ENCODE results near the gene ACOT7. TPM values are rescaled to one million over a fixed set of nuclear protein-coding genes. Genes with fewer than 3 reads are reported as not detected.

The ACOT7 gene
- total RNA-seq, 5 donors from 2014 or later (not counting 1 experiment from before 2014, with no cell fraction given): 6.1 to 9.3 (median 7.4) TPM

- Mint-ChIP-seq H3K4me1 (no peaks in the 10 kb centered on the region), H3K9me3 (no peaks in the 10 kb centered on the region), H3K4me3 (no peak overlapping the region), H3K27ac (no peak overlapping the region), H3K27me3 (no peaks in the 10 kb centered on the region), H3K36me3 (peaks cover 13% of the 10 kb centered on the region)
- H3K4me3 ChIP-seq (ENCODE audit: control insufficient read depth in 1 of 2, extremely low read depth in 1 of 2, low read length in 1 of 2): no peak overlapping the region
- H3K36me3 ChIP-seq (ENCODE audit: control insufficient read depth in 2 of 2, extremely low read depth in 1 of 2, insufficient read depth in 1 of 2, low read length in 1 of 2): no peaks in the 10 kb centered on the region
- ChIA-PET POLR2A (no interaction called here), CTCF (interaction anchor here in 1 of 2 donors (0.6 kb wide), 1 partner anchor 9 kb away, joined by 3 read pairs; no protein-coding TSS in a partner anchor)
- DNase-seq: no peak
- no peaks in the 10 kb centered on the region for H3K4me1 ChIP-seq (ENCODE audit: control insufficient read depth in 1 of 2, extremely low read depth in 1 of 2, insufficient read depth in 2 of 2, low read length in 2 of 2)
- 97% methylated on average over 8 of the region's 14 CpGs for WGBS (ENCODE audit: insufficient coverage)
- H3K27me3 ChIP-seq (replicated peaks in 1 of 2; ENCODE audit: control insufficient read depth in 2 of 2, extremely low read depth in 1 of 2, insufficient read depth in 2 of 2, low read length in 1 of 2): no peaks in the 10 kb centered on the region
- no peaks in the 10 kb centered on the region for H3K9me3 ChIP-seq
- ATAC-seq (replicated peaks in 1 of 4): no peak
- no peak overlapping the region for H3K27ac ChIP-seq (ENCODE audit: low read length)
Measured at GRCh38 chr1:6316240-6317097, 77.1 kb downstream of the ACOT7 start.

- 92% methylated on average over 9 of the region's 12 CpGs for WGBS (ENCODE audit: insufficient coverage)
- H3K36me3 Mint-ChIP-seq: peaks cover 13% of the 10 kb centered on the region
- ChIA-PET CTCF (no interaction called here), POLR2A (no interaction called here)
- no peak for DNase-seq
- no peak overlapping the region for H3K27ac Mint-ChIP-seq
- H3K4me3 Mint-ChIP-seq: no peak overlapping the region
- no peak overlapping the region for H3K27ac ChIP-seq (ENCODE audit: low read length)
- no peaks in the 10 kb centered on the region for H3K9me3 Mint-ChIP-seq
- no peak overlapping the region for H3K4me3 ChIP-seq (ENCODE audit: control insufficient read depth in 1 of 2, extremely low read depth in 1 of 2, low read length in 1 of 2)
- H3K4me1 Mint-ChIP-seq: no peaks in the 10 kb centered on the region
- H3K27me3 Mint-ChIP-seq: no peaks in the 10 kb centered on the region
- ATAC-seq (replicated peaks in 1 of 4): no peak
- no peaks in the 10 kb centered on the region for H3K27me3 ChIP-seq (replicated peaks in 1 of 2; ENCODE audit: control insufficient read depth in 2 of 2, extremely low read depth in 1 of 2, insufficient read depth in 2 of 2, low read length in 1 of 2)
- H3K9me3 ChIP-seq: no peaks in the 10 kb centered on the region
- no peaks in the 10 kb centered on the region for H3K4me1 ChIP-seq (ENCODE audit: control insufficient read depth in 1 of 2, extremely low read depth in 1 of 2, insufficient read depth in 2 of 2, low read length in 2 of 2)
- H3K36me3 ChIP-seq (ENCODE audit: control insufficient read depth in 2 of 2, extremely low read depth in 1 of 2, insufficient read depth in 1 of 2, low read length in 1 of 2): no peaks in the 10 kb centered on the region
Measured at GRCh38 chr1:6314503-6314902, 79.1 kb downstream of the ACOT7 start.

- Mint-ChIP-seq H3K27ac (no peak overlapping the region), H3K4me1 (no peaks in the 10 kb centered on the region), H3K27me3 (no peaks in the 10 kb centered on the region), H3K36me3 (peaks cover 13% of the 10 kb centered on the region), H3K9me3 (no peaks in the 10 kb centered on the region), H3K4me3 (no peak overlapping the region)
- CTCF ChIA-PET: no interaction called here
- POLR2A ChIA-PET: no interaction called here
- Histone ChIP-seq H3K27ac (ENCODE audit: low read length) (no peak overlapping the region), H3K27me3 (replicated peaks in 1 of 2; ENCODE audit: control insufficient read depth in 2 of 2, extremely low read depth in 1 of 2, insufficient read depth in 2 of 2, low read length in 1 of 2) (no peaks in the 10 kb centered on the region), H3K9me3 (no peaks in the 10 kb centered on the region), H3K36me3 (ENCODE audit: control insufficient read depth in 2 of 2, extremely low read depth in 1 of 2, insufficient read depth in 1 of 2, low read length in 1 of 2) (no peaks in the 10 kb centered on the region), H3K4me1 (ENCODE audit: control insufficient read depth in 1 of 2, extremely low read depth in 1 of 2, insufficient read depth in 2 of 2, low read length in 2 of 2) (no peaks in the 10 kb centered on the region), H3K4me3 (ENCODE audit: control insufficient read depth in 1 of 2, extremely low read depth in 1 of 2, low read length in 1 of 2) (no peak overlapping the region)
- no peak for ATAC-seq (replicated peaks in 1 of 4)
- no peak for DNase-seq
- WGBS (ENCODE audit: insufficient coverage): 91% methylated on average over 15 of the region's 18 CpGs
Measured at GRCh38 chr1:6313393-6314200, 80.0 kb downstream of the ACOT7 start.

GRCh38 chr1:6310116-6310848, 83.3 kb downstream of the ACOT7 start:
- Histone ChIP-seq H3K4me1 (ENCODE audit: control insufficient read depth in 1 of 2, extremely low read depth in 1 of 2, insufficient read depth in 2 of 2, low read length in 2 of 2) (no peaks in the 10 kb centered on the region), H3K27ac (ENCODE audit: low read length) (no peak overlapping the region), H3K9me3 (no peaks in the 10 kb centered on the region), H3K27me3 (replicated peaks in 1 of 2; ENCODE audit: control insufficient read depth in 2 of 2, extremely low read depth in 1 of 2, insufficient read depth in 2 of 2, low read length in 1 of 2) (no peaks in the 10 kb centered on the region), H3K4me3 (ENCODE audit: control insufficient read depth in 1 of 2, extremely low read depth in 1 of 2, low read length in 1 of 2) (no peak overlapping the region), H3K36me3 (ENCODE audit: control insufficient read depth in 2 of 2, extremely low read depth in 1 of 2, insufficient read depth in 1 of 2, low read length in 1 of 2) (no peaks in the 10 kb centered on the region)
- Mint-ChIP-seq H3K4me3 (no peak overlapping the region), H3K27me3 (no peaks in the 10 kb centered on the region), H3K4me1 (no peaks in the 10 kb centered on the region), H3K36me3 (peaks cover 7% of the 10 kb centered on the region), H3K27ac (no peak overlapping the region), H3K9me3 (no peaks in the 10 kb centered on the region)
- WGBS (ENCODE audit: insufficient coverage): no CpG with 5 or more reads among the region's 9 CpGs
- DNase-seq: no peak
- ChIA-PET CTCF (no interaction called here), POLR2A (no interaction called here)
- ATAC-seq (replicated peaks in 1 of 4): no peak

- CTCF ChIA-PET: no interaction called here
Measured at GRCh38 chr1:6309564-6309963, 84.0 kb downstream of the ACOT7 start.

GRCh38 chr1:6308449-6308848, 85.1 kb downstream of the ACOT7 start:
- Histone ChIP-seq H3K9me3 (no peaks in the 10 kb centered on the region), H3K27ac (ENCODE audit: low read length) (no peak overlapping the region), H3K4me3 (ENCODE audit: control insufficient read depth in 1 of 2, extremely low read depth in 1 of 2, low read length in 1 of 2) (no peak overlapping the region), H3K36me3 (ENCODE audit: control insufficient read depth in 2 of 2, extremely low read depth in 1 of 2, insufficient read depth in 1 of 2, low read length in 1 of 2) (no peaks in the 10 kb centered on the region), H3K27me3 (replicated peaks in 1 of 2; ENCODE audit: control insufficient read depth in 2 of 2, extremely low read depth in 1 of 2, insufficient read depth in 2 of 2, low read length in 1 of 2) (no peaks in the 10 kb centered on the region), H3K4me1 (ENCODE audit: control insufficient read depth in 1 of 2, extremely low read depth in 1 of 2, insufficient read depth in 2 of 2, low read length in 2 of 2) (no peaks in the 10 kb centered on the region)
- Mint-ChIP-seq H3K9me3 (no peaks in the 10 kb centered on the region), H3K4me1 (no peaks in the 10 kb centered on the region), H3K27ac (no peak overlapping the region), H3K4me3 (no peak overlapping the region), H3K36me3 (peaks cover 11% of the 10 kb centered on the region), H3K27me3 (no peaks in the 10 kb centered on the region)
- CTCF ChIA-PET: no interaction called here
- POLR2A ChIA-PET: no interaction called here
- ATAC-seq (replicated peaks in 1 of 4) (no peak), DNase-seq (no peak)
- 98% methylated on average over 4 of the region's 13 CpGs for WGBS (ENCODE audit: insufficient coverage)

More at GRCh38 chr1:6309564-6309963, 84.0 kb downstream of the ACOT7 start:
- WGBS (ENCODE audit: insufficient coverage): 94% methylated on average over 2 of the region's 7 CpGs
- no peak overlapping the region for H3K4me3 ChIP-seq (ENCODE audit: control insufficient read depth in 1 of 2, extremely low read depth in 1 of 2, low read length in 1 of 2)
- no peaks in the 10 kb centered on the region for H3K9me3 Mint-ChIP-seq
- DNase-seq (no peak), ATAC-seq (replicated peaks in 1 of 4) (no peak)
- no peak overlapping the region for H3K4me3 Mint-ChIP-seq
- H3K4me1 ChIP-seq (ENCODE audit: control insufficient read depth in 1 of 2, extremely low read depth in 1 of 2, insufficient read depth in 2 of 2, low read length in 2 of 2): no peaks in the 10 kb centered on the region
- H3K27me3 ChIP-seq (replicated peaks in 1 of 2; ENCODE audit: control insufficient read depth in 2 of 2, extremely low read depth in 1 of 2, insufficient read depth in 2 of 2, low read length in 1 of 2): no peaks in the 10 kb centered on the region
- no peak overlapping the region for H3K27ac Mint-ChIP-seq
- peaks cover 7% of the 10 kb centered on the region for H3K36me3 Mint-ChIP-seq
- POLR2A ChIA-PET: no interaction called here
- H3K9me3 ChIP-seq: no peaks in the 10 kb centered on the region
- H3K27ac ChIP-seq (ENCODE audit: low read length): no peak overlapping the region
- no peaks in the 10 kb centered on the region for H3K4me1 Mint-ChIP-seq
- H3K36me3 ChIP-seq (ENCODE audit: control insufficient read depth in 2 of 2, extremely low read depth in 1 of 2, insufficient read depth in 1 of 2, low read length in 1 of 2): no peaks in the 10 kb centered on the region
- no peaks in the 10 kb centered on the region for H3K27me3 Mint-ChIP-seq

All from T-cell (primary cell).